Liver (tissue), 9 donors: ENCODE results near the gene DIP2A. TPM values are rescaled to one million over a fixed set of nuclear protein-coding genes. Genes with fewer than 3 reads are reported as not detected.

ENCODE experiments used
- DNase-seq: peaks from one replicate; pipeline ENCODE4 v3.0.0-alpha.2; 2017; ENCODE audit warnings: low spot score
- H3K27ac ChIP-seq, 2 donors: one replicate each; pipeline ENCODE4 v1.7.0; 2013; ENCODE audit warnings: inconsistent platforms in 2 of 2, low read length in 2 of 2, control low read depth in 1 of 2, low read depth in 1 of 2, mild to moderate bottlenecking in 1 of 2
- H3K27me3 ChIP-seq, 4 donors: one replicate each; pipeline versions ENCODE4 v1.6.1 to v1.7.0; 2013; ENCODE audit warnings: low read length in 3 of 4, inconsistent platforms in 1 of 4, mild to moderate bottlenecking in 1 of 4, moderate library complexity in 1 of 4; ENCODE audit not compliant: control insufficient read depth in 4 of 4, insufficient read depth in 4 of 4
- H3K36me3 ChIP-seq, 4 donors: one replicate each; pipeline versions ENCODE4 v1.6.1 to v1.7.0; 2013; ENCODE audit warnings: low read length in 3 of 4, mild to moderate bottlenecking in 3 of 4, low read depth in 1 of 4, moderate library complexity in 1 of 4; ENCODE audit not compliant: control insufficient read depth in 4 of 4, insufficient read depth in 3 of 4
- H3K4me1 ChIP-seq, 4 donors: one replicate each; pipeline versions ENCODE4 v1.6.1 to v1.7.0; 2013; ENCODE audit warnings: low read length in 3 of 4, mild to moderate bottlenecking in 3 of 4, moderate library complexity in 1 of 4; ENCODE audit not compliant: control insufficient read depth in 4 of 4, insufficient read depth in 4 of 4
- H3K4me3 ChIP-seq, 3 donors: one replicate each; pipeline versions ENCODE4 v1.6.1 to v1.7.0; 2013; ENCODE audit warnings: low read length in 3 of 3, control low read depth in 1 of 3, low read depth in 1 of 3, mild to moderate bottlenecking in 1 of 3
- H3K9ac ChIP-seq, 2 donors: one replicate each; pipeline ENCODE4 v1.7.0; 2013; ENCODE audit warnings: low read length in 2 of 2, mild to moderate bottlenecking in 2 of 2, moderate library complexity in 2 of 2, control low read depth in 1 of 2, low read depth in 1 of 2
- H3K9me3 ChIP-seq, 4 donors: one replicate each; pipeline versions ENCODE4 v1.6.1 to v1.7.0; 2013; ENCODE audit warnings: low read length in 3 of 4; ENCODE audit not compliant: control insufficient read depth in 4 of 4
- EGR1 ChIP-seq, 2 donors: IDR thresholded peaks; 2 replicates each; pipeline ENCODE4 v1.6.1; 2016 to 2018; ENCODE audit warnings: antibody characterized with exemption in 2 of 2, low read depth in 2 of 2
- FOXA1 ChIP-seq: IDR thresholded peaks from 2 replicates; pipeline ENCODE4 v1.6.1; 2016; ENCODE audit warnings: antibody characterized with exemption
- FOXA2 ChIP-seq: IDR thresholded peaks from 2 replicates; pipeline ENCODE4 v1.6.1; 2016; ENCODE audit warnings: antibody characterized with exemption
- GABPA ChIP-seq, 2 donors: IDR thresholded peaks in 1 of 2; conservative IDR thresholded peaks in 1 of 2; 2 replicates each; pipeline ENCODE4 v1.6.1; 2016; ENCODE audit warnings: antibody characterized with exemption in 2 of 2, mild to moderate bottlenecking in 1 of 2, moderate library complexity in 1 of 2
- HNF4A ChIP-seq, 2 donors: conservative IDR thresholded peaks; 2 replicates each; pipeline ENCODE4 v1.6.1; 2016; ENCODE audit warnings: antibody characterized with exemption in 2 of 2, mild to moderate bottlenecking in 2 of 2
- HNF4G ChIP-seq: IDR thresholded peaks from 2 replicates; pipeline ENCODE4 v1.6.1; 2016; ENCODE audit warnings: antibody characterized with exemption
- JUND ChIP-seq, 2 donors: IDR thresholded peaks; 2 replicates each; pipeline ENCODE4 v1.6.1; 2016; ENCODE audit warnings: antibody characterized with exemption in 2 of 2
- NR2F2 ChIP-seq: IDR thresholded peaks from 2 replicates; pipeline ENCODE4 v1.6.1; 2016; ENCODE audit warnings: antibody characterized with exemption
- RAD21 ChIP-seq, 2 donors: IDR thresholded peaks; 2 replicates each; pipeline ENCODE4 v1.6.1; 2016; ENCODE audit warnings: antibody characterized with exemption in 2 of 2, mild to moderate bottlenecking in 2 of 2
- REST ChIP-seq: IDR thresholded peaks from 2 replicates; pipeline ENCODE4 v1.6.1; 2016; ENCODE audit warnings: antibody characterized with exemption, mild to moderate bottlenecking
- RXRA ChIP-seq, 2 donors: IDR thresholded peaks; 2 replicates each; pipeline ENCODE4 v1.6.1; 2017 to 2018; ENCODE audit warnings: antibody characterized with exemption in 2 of 2, mild to moderate bottlenecking in 1 of 2
- SP1 ChIP-seq: IDR thresholded peaks from 2 replicates; pipeline ENCODE4 v1.6.1; 2018; ENCODE audit warnings: antibody characterized with exemption, mild to moderate bottlenecking
- TAF1 ChIP-seq: conservative IDR thresholded peaks from 2 replicates; pipeline ENCODE4 v1.6.1; 2016; ENCODE audit warnings: antibody characterized with exemption, mild to moderate bottlenecking
- YY1 ChIP-seq: IDR thresholded peaks from 2 replicates; pipeline ENCODE4 v1.6.1; 2016; ENCODE audit warnings: antibody characterized with exemption, mild to moderate bottlenecking
- WGBS: extraction: QIAGEN DNeasy Blood & Tissue Kit; methylation state at CpG from one replicate; pipeline ENCODE4 v1.1.7; 2013; 5-methylcytosine and 5-hydroxymethylcytosine counted together
- polyA plus RNA-seq, 2 donors: library from polyadenylated mRNA; stranded (reverse) in 1 of 2; unstranded in 1 of 2; fragments of 200-250 nt in 1 of 2; fragments of >200 nt in 1 of 2; fragmentation: Nextera tagmentation in 1 of 2; extraction: Ambion mirVana in 1 of 2; gene quantifications; one replicate each; pipeline versions ENCODE4 v1.2.1 to v1.2.3, GENCODE V29; 2013 to 2015
- total RNA-seq, 2 donors: library from RNA; depleted of rRNA; stranded (reverse); fragments of >200 nt; gene quantifications; one replicate each; pipeline ENCODE4 v1.2.3, GENCODE V29; 2014
- TF ChIP-seq, protein P1 (sequence below): IDR thresholded peaks from 2 replicates; pipeline ENCODE4 v1.6.1; 2016; ENCODE audit warnings: antibody characterized with exemption
- TF ChIP-seq, protein P2 (sequence below): IDR thresholded peaks from 2 replicates; pipeline ENCODE4 v1.6.1; 2016; ENCODE audit warnings: antibody characterized with exemption
- TF ChIP-seq, protein P3 (sequence below): fragments of 150-350 bp; IDR thresholded peaks from 2 replicates; pipeline ENCODE4 v1.5.1; 2017; ENCODE audit warnings: improper control_type of control experiment, low read depth, low read length; ENCODE audit not compliant: missing input control
- donor health status: healthy.
- donor health status: healthy.
- donor health status: healthy.
- donor health status: healthy.
- donor health status: healthy.

DIP2A gene
- total and polyA plus RNA-seq, 4 donors, result 3.8 to 21.7 (median 7.5) TPM

DNA sequence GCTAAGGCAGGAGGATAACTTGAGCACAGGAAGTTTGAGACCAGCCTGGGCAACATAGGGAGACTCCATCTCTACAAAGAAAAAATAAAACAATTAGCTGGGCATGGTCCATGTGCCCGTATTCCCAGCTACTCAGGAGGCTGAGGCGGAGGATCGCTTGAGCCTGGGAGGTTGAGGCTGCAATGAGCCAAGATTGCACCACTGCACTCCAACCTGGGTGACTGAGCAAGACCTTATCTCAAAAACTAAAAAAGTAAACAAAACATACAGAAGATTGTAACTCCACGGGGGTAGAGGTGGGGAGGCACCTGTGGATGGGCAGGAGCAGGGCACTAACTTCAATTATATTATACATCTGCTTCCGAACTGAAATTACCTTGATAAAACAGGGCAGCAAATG, 141.6 kb downstream of the DIP2A start:
- no peak for DNase-seq
- Histone ChIP-seq H3K36me3 (no peaks in the 10 kb centered on the region), H3K9ac (no peak overlapping the region), H3K4me3 (no peak overlapping the region), H3K9me3 (no peaks in the 10 kb centered on the region), H3K27me3 (peaks cover 0 to 3% (median 0%) of the 10 kb centered on the region in 4 donors), H3K27ac (no peak overlapping the region), H3K4me1 (peaks cover 0 to 6% (median 0%) of the 10 kb centered on the region in 4 donors)
- TF ChIP-seq FOXA2, result no peak
- TF ChIP-seq EGR1 (IDR thresholded peaks at IDR 0.05; ENCODE audit: low read depth in 2 of 2), result no peak
- TF ChIP-seq, protein P1, sequence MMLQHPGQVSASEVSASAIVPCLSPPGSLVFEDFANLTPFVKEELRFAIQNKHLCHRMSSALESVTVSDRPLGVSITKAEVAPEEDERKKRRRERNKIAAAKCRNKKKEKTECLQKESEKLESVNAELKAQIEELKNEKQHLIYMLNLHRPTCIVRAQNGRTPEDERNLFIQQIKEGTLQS, result no peak
- TF ChIP-seq HNF4A (conservative IDR thresholded peaks at IDR 0.05), result no peak
- TF ChIP-seq NR2F2, result no peak
- no peak for TF ChIP-seq JUND (IDR thresholded peaks at IDR 0.05)
- no peak for TF ChIP-seq SP1
- TF ChIP-seq, protein P2, sequence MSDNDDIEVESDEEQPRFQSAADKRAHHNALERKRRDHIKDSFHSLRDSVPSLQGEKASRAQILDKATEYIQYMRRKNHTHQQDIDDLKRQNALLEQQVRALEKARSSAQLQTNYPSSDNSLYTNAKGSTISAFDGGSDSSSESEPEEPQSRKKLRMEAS, result no peak
- no peak for TF ChIP-seq RXRA (IDR thresholded peaks at IDR 0.05)
- no peak for TF ChIP-seq HNF4G
- no peak for TF ChIP-seq YY1
- no peak for TF ChIP-seq FOXA1
- TF ChIP-seq RAD21 (IDR thresholded peaks at IDR 0.05), result no peak
- TF ChIP-seq, protein P3, sequence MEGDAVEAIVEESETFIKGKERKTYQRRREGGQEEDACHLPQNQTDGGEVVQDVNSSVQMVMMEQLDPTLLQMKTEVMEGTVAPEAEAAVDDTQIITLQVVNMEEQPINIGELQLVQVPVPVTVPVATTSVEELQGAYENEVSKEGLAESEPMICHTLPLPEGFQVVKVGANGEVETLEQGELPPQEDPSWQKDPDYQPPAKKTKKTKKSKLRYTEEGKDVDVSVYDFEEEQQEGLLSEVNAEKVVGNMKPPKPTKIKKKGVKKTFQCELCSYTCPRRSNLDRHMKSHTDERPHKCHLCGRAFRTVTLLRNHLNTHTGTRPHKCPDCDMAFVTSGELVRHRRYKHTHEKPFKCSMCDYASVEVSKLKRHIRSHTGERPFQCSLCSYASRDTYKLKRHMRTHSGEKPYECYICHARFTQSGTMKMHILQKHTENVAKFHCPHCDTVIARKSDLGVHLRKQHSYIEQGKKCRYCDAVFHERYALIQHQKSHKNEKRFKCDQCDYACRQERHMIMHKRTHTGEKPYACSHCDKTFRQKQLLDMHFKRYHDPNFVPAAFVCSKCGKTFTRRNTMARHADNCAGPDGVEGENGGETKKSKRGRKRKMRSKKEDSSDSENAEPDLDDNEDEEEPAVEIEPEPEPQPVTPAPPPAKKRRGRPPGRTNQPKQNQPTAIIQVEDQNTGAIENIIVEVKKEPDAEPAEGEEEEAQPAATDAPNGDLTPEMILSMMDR, result no peak
- 68% methylated on average over 5 of the region's 5 CpGs for WGBS

GRCh38 chr21:46600978-46601377, 142.3 kb downstream of the DIP2A start:
- Histone ChIP-seq H3K9me3 (no peaks in the 10 kb centered on the region), H3K27me3 (peaks cover 0 to 3% (median 0%) of the 10 kb centered on the region in 4 donors), H3K4me1 (peaks cover 0 to 6% (median 0%) of the 10 kb centered on the region in 4 donors), H3K27ac (no peak overlapping the region), H3K4me3 (no peak overlapping the region), H3K9ac (no peak overlapping the region), H3K36me3 (no peaks in the 10 kb centered on the region)
- no peak for TF ChIP-seq HNF4A (conservative IDR thresholded peaks at IDR 0.05)
- TF ChIP-seq REST, result no peak
- TF ChIP-seq GABPA (IDR thresholded peaks at IDR 0.05 in 1 of 2, conservative IDR thresholded peaks at IDR 0.05 in 1 of 2), result no peak
- no peak for TF ChIP-seq EGR1 (IDR thresholded peaks at IDR 0.05; ENCODE audit: low read depth in 2 of 2)
- no peak for TF ChIP-seq HNF4G
- TF ChIP-seq NR2F2, result no peak
- no peak for TF ChIP-seq SP1
- TF ChIP-seq, protein P3, result no peak
- TF ChIP-seq TAF1, result no peak
- TF ChIP-seq RAD21 (IDR thresholded peaks at IDR 0.05), result no peak
- TF ChIP-seq YY1, result no peak
- TF ChIP-seq FOXA1, result no peak
- no peak for DNase-seq
- 66% methylated on average over 9 of the region's 9 CpGs for WGBS
